HG03378 (cell line): ENCODE measurements around the gene ZNF837.

Experiments
- ATAC-seq: cut with Tn5 transposase; IDR thresholded peaks from one replicate; pipeline ENCODE4 v1.9.1; 2021; ENCODE audit warnings: mild to moderate bottlenecking, moderate library complexity; ENCODE audit not compliant: unreplicated experiment

The ZNF837 gene

DNA sequence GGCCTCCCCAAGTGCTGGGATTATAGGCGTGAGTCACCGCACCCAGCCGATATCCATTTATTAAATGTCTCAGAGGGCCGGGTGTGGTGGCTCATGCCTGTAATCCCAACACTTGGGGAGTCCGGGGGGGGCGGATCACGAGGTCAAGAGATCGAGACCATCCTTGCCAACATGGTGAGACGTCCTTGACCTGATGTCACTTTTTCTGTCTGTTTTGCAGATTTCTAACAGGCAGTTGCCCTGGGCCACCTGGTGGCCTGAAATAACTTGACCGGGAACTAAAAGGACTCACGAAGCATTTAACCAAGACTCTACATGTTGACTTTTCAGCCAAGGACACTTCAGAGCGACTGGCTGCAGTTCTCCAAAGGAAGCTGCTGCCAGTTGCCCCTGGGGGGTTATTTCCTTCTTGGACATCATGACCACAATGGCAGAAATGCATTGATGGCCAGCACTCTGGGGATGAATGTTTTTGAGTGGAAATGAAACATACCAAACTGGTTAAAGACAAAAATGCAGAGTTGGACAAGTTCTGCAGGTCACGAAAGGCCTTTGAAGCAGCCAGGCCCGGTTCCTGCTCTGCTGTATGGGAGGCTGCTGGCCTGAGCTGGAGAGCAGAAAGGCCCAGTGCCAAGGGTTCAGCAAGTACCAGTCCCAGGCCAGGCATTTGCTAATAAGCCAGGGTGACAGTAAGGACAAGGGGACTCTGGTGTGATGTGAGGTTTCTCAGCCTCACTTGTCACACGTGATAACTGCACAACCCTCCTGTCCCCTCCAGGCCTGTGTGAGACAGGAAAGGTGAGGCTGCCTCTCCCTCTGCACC is 8.3 kb downstream of the ZNF837 start:
- ATAC-seq: no peak

DNA sequence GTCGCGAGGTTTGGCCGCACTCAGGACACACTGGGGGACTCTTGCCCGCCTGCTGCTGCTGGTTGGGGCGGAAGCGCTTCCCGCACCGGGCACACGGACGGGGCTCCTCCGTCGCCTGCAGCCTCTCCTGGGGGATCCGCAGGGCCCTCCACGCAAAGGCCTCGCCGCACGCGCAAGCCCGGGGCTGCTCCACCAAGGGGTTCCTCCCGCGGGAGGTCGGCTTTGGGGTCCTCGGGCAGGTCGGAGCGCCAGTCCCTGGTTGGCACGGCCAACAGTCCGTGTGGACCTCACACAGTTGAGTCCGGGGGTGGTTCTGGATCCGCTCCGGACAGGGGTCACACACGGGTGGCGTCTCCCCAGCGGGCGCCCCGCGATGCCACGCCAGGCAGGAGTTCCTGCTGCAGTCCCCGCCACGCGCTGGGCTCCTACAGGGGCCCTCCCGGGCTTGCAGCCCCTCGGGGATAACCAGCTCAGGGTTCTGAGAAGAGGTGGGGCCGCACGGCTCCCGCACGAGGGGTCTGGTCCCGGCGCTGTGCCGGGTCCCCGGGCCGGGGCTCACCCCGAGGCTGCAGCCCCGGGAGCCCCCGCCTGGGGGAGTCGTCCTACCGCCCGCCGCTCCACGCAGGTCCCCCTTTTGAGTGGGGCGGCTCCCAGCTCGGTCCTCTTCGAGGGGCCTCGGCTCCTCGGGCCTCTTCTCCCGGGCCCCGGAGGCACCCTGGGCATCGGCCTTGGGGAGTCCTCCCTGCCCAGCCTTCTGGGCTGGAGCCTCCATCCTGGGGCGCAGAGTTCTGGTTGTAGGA is 12.1 kb downstream of the ZNF837 start:
- ATAC-seq: no peak

DNA sequence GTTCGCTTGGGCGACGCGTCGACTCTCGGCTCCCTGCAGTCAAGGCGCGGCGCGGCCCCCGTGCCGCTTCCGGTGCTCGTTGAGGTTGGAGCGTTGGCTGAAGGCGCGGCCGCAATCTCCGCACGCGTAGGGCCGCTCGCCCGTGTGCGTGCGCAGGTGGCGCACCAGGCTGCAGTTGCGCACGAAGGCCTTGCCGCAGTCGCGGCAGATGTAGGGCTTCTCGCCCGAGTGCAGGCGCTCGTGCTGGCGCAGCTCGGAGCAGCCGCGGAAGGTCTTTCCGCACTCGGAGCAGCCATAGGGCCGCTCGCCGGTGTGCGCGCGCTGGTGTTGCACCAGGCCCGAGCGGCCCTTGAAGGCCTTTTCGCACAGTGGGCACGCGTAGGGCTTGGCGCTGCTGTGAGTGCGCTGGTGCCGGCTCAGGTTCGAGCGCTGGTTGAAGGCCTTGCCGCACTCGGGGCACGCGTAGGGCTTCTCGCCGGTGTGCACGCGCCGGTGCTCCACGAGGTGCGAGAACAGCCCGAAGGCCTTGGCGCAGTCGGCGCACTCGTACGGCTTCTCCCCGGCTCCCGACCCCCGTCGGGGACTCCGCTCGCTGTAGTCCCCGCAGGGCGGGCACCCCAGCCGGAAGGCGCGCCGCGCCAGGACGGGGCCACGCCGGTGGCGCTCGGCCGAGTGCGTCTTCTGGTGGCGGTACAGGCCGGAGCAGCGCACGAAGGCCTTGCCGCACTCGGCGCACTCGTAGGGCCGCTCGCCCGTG is 13.0 kb downstream of the ZNF837 start:
- ATAC-seq: no peak

DNA sequence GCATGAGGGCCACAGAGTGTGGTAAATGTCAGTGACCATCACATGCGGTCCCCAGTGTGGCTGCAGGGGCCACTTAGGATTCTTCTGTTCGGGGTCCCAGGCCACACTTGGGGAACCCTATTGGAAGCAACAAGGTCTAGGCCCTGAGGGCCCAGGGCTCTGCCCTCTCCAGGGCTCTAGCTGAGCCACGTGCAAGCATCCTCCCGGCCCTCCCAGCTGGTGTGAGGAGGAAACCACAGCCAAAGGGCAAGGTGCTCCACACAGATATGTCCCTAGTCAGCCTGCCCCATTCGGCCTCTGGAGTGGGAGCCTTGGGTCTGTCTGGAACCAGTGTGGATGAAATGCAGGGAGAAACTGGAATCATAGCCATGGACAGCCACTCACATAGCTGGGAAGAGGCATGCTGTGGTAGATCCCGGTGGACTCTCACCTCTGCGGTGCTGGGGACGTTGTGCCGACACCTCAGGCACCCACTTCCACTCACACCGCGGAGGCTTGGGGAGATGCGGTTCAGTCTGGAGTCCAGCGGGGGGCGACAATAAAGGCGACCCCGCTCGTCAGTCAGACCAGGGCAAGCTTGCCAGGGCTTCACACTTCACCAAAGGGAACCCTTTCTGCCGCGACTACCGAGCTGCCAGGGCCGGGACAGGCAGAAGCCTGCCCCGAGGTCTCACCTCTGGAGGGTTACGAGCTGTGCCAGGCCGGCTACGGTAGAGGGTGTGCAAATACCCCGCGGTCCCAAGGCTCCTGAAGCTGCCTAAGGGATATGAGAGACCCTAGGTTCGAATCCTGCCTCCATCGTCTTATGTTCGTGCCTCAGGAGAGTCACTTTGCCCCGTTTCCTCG is 14.0 kb downstream of the ZNF837 start:
- no peak for ATAC-seq

DNA sequence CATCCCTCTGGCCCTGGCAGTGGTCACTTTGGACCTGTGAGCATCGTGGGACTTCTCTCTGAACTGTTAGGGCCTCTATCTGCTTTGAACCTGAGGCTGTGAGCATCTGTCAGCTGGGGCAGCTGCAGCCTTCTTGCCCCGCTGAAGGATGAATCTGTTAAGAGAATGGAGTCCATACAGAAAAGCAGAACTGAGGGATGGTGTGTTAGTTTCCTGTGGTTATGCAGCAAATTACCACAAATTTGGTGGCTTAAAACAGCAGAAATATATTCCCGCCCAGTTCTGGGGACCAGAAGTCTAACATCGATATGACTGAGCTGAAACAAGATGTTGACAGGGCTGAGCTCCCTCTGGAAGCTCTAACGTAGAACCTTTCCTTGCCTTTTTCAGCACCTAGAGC is 16.7 kb downstream of the ZNF837 start:
- ATAC-seq: no peak

DNA sequence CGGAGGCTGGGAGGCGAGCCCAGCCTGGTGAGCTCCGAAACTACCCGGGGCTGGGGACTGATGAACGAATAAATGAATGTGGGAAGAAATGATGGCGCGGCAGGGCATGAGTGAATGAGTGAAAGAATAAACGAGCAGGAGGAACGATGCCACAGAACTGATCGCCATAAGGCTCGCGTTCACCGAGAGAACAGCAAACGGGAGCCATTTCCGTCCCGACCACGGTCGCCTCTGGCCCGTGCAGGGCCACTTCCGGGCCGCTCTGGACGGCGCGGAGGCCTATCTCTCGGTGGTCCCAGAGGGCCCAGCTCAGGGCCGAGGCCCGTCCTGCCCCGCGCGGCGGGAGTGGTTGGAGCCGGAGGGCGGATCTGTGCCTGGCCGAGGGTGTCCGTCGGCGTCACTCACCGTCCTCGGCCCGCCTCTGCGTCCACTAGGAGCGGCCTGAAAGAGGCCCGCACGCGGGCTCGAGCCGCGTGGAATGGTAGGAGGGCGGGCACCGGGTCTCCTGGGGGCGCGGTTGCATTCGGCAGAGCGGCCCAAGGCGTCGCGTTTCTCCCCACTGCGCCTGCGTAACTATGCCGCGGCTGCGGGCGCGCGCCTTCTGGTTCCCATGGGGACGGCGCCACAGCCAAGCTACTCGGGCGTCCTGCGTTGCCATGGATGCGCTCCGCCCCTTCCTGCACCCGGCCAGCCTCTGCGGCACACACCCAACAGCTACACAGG is 18.4 kb downstream of the ZNF837 start, which contains the start of gene ZNF497:
ZNF497 (minus strand) TSS at position 480 of the 723 bp plus-strand sequence. CDS start 5,116 bp downstream, outside the sequence.
- ATAC-seq: peak; percentile 73

DNA sequence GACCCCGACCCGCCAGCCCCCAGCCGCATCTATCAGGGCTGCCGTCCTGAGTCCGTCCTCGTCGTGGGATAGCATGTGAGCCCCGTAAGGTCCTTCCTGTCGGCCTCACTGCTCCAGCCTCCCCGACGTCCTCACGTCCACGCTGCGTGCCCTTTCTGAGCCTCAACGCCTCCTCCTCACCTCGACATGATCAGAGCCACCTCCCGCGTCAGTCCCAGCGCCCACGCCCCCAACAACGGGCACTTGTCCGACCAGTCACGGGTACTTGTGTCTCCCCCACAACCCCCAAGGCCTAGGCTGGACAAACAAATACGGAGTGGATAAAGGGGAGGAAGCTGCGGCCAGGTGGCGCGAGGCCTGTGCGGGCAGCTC is 18.9 kb downstream of the ZNF837 start:
- peak; percentile 18 for ATAC-seq

DNA sequence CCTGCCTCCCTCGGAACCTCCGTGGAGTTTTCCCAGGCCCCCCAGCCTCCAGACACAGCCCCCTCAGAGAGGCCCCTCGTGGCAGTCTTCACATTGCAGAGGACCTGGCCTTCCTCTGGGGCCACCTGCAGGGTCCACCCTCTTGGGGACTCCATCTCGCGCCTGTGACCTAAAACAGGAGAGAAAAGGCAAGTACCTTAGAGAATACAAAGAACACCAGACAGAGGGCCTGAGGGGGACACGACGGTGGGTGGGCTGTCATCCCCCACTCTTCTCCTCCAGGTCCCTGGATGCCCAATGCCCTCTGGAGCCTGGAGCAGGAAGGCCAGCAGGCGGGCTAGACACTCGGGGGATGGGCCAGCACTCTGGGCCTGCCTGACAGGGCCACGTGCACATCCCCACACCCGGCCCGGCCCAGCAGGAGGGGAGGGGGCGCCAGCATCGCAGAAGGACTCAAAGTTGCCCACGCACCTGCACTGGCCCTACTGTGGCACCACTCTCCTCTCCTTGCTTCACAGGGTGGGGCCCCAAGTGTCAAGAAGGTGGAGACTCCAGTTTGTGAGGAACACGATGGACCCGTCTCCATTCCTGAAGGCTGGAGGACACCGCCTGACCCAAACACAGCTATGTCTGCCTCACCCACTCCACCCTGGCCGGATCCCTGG is 23.2 kb downstream of the ZNF837 start:
- no peak for ATAC-seq

- no peak for ATAC-seq
Observed at GRCh38 chr19:58356766-58357480, 23.9 kb downstream of the ZNF837 start.

DNA sequence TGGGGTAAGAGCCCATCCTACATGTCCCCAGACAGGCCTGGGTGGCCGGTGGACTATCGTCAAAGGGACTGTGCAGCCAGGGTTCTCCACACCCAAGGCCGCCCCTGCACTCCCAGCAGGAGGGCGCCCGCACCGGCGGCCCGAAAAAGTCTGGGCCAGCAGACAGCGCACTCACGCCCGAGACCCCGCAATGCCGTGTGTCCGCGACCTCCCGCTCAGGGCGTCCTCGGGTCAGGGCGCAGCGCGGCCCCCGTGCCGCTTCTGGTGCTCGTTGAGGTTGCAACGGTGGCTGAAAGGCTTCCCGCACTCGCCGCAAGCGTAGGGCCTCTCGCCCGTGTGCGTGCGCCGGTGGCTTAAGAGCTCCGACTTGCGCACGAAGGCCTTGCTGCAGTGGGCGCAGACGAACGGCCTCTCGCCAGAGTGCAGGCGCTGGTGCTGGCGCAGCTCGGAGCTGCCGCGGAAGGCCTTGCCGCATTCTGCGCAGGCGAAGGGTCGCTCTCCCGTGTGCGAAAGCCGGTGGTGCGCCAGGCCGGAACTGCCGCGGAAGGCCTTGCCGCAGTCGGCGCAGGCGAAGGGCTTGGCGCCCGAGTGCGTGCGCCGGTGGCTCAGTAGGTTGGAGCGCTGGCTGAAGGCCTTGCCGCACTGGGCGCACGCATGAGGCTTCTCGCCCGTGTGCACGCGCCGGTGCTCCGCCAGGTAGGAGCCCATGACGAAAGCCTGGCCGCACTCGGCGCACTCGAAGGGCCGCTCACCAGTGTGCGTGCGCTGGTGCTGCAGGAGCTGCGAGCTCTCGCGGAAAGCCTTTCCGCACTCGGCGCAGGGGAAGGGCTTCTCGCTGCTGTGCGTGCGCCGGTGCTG is 24.7 kb downstream of the ZNF837 start:
- ATAC-seq: no peak

DNA sequence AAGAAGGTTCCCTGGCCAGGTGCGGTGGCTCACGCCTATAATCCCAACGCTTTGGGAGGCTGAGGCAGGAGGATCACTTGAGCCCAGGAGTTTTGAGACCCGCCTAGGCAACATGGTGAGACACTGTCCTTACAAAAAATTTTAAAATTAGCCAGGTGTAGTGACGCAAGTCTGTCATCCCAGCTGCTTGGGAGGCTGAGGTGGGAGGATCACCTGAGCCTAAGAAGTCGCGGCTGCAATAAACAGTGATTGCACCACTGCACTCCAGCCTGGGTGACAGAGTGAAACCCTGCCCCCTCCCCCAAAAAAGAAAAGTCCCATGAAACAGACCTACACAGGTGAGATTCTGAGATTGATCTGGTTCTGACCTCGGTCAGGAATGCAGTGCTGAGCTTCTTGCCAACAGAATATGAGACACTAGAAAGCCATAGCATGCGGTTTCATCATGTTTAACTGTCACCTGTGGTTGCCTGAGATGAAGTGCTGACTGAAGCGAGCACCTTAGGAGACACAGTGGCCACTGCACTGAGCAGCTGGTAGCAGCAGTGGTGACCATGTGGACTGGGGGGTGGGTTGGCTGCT is 25.5 kb downstream of the ZNF837 start:
- no peak for ATAC-seq

- no peak for ATAC-seq
Observed at GRCh38 chr19:58354478-58355030, 26.3 kb downstream of the ZNF837 start.

GRCh38 chr19:58353717-58354477 is 26.9 kb downstream of the ZNF837 start:
- ATAC-seq: no peak

DNA sequence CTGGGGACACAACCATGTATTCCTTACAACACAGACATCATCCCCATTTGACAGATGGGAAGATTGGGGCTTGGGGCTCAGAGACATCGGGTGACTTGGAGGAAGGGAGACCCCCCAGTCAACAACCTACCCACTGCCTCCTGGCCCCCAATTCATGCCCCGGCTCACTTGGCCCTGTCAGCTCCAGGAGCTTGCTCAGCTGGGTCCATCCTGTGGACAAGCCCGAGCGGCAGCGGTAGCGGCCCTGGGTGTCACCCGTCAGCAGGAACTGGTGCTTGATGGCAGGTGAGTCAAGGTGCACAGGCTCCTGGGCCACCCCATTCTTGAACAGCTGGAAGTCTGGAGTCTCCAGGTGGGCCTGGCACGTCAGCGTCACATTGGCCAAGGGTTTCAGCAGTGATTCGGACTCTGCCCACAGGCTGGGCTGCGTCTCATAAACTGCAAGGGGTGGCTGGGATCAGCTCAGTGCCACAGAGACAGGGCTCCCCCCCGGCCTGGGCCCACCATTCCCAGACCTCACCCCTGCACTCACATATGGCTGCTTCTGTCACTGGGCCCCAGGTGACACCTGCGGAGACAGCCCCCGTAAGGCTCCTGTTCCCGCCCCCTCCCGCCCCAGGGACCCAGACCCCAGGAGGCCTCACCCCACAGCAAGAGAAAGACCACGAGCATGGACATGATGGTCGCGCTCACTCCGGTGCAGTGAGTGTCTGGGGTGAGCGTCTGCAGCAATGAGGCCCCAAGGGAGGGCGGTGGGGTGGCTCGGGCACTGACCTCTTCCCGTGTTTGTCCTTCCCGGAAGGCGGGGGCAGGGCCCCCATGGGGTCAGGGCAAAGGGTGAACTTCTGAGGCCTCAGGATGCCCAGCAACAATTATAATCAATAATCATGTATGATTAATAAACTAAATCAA is 27.8 kb downstream of the ZNF837 start, which contains the start of gene A1BG:
A1BG (minus strand) TSS at position 733 of the 912 bp plus-strand sequence; CDS start at position 678, 55 bp downstream.
- no peak for ATAC-seq
